ENCODE measurements around the gene LAGE3. TPM values are rescaled to one million over a fixed set of nuclear protein-coding genes. Genes with fewer than 3 reads are reported as not detected.

The LAGE3 gene
- total and polyA plus RNA-seq, 2 of the 13 experiments (the other 11 are each of a cell fraction or from before 2014, with no cell fraction given) = 7.6 to 12.7 TPM

- TF ChIP-seq IRX3 (CRISPR knock-in tag; IDR thresholded peaks at IDR 0.05; ENCODE audit: borderline replicate concordance, low read depth) (0 out of 2 replicates have a peak, but pooled peaks have one; percentile 31), ZNF691 (CRISPR knock-in tag; IDR thresholded peaks at IDR 0.05; ENCODE audit: borderline replicate concordance, low read depth) (peak; percentile 68; the same call in 1 of the 2 replicates), ZNF33B (CRISPR knock-in tag; IDR thresholded peaks at IDR 0.05) (no peak), ZSCAN9 (CRISPR knock-in tag; IDR thresholded peaks at IDR 0.05; ENCODE audit: borderline replicate concordance) (0 out of 2 replicates have a peak, but pooled peaks have one; percentile 36), HMGXB4 (CRISPR knock-in tag; IDR thresholded peaks at IDR 0.05; ENCODE audit: borderline replicate concordance in 1 of 2, low read depth in 1 of 2) (0 out of 4 replicates have a peak, but pooled peaks of 1 of the 2 experiments have one; percentile 24), FOSL1 (CRISPR knock-in tag; IDR thresholded peaks at IDR 0.05; ENCODE audit: borderline replicate concordance) (no peak), HOXA3 (CRISPR knock-in tag; IDR thresholded peaks at IDR 0.05) (peak; percentile 59; the same call in 1 of the 2 replicates), FIP1L1 (IDR thresholded peaks at IDR 0.05; ENCODE audit: borderline replicate concordance, insufficient read depth, low read depth, low read length) (peak; percentile 75; the same call in 1 of the 2 replicates), ARNT (IDR thresholded peaks at IDR 0.05) (no peak), TAF1 (CRISPR knock-in tag; IDR thresholded peaks at IDR 0.05) (peak; percentile 40; the same call in 1 of the 2 replicates), ZFP1 (CRISPR knock-in tag; IDR thresholded peaks at IDR 0.05) (no peak), ERF (CRISPR knock-in tag; IDR thresholded peaks at IDR 0.05) (peak; percentile 73; the same call in 1 of the 2 replicates), TERF1 (CRISPR knock-in tag; IDR thresholded peaks at IDR 0.05) (no peak), SAP130 (CRISPR knock-in tag; IDR thresholded peaks at IDR 0.05; ENCODE audit: low read depth) (peak; percentile 65), PATZ1 (CRISPR knock-in tag; IDR thresholded peaks at IDR 0.05) (peak; percentile 29; the same call in 1 of the 2 replicates), MIER3 (CRISPR knock-in tag; IDR thresholded peaks at IDR 0.05; ENCODE audit: borderline replicate concordance) (peak; percentile 18; the same call in 1 of the 2 replicates), HINFP (CRISPR knock-in tag; IDR thresholded peaks at IDR 0.05; ENCODE audit: low read depth) (0 out of 2 replicates have a peak, but pooled peaks have one; percentile 13), DNMT1 (CRISPR knock-in tag; IDR thresholded peaks at IDR 0.05) (0 out of 2 replicates have a peak, but pooled peaks have one; percentile 47)
These were observed at the start of gene LAGE3 (continued) for GRCh38 chrX:154478728-154479622.
